ENCODE results near the gene FBXL3.

DNA sequence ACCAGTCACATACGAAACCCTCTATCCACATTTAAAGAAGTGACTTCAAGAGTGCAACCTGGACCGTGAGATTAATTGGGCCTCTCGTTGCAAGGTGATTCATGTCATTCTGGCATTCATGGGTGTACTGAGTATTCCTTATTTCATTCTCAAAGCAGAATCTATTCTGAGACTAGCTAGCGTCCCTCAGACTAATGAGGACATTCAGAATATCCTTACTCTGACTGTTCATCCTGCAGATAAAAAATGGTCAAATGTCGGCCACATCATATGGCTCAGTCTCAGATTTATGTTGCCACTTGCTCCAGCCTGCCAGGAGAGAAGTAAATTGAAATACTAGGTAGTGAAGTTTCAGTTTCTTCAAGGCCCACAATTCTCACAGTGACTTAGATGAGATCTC, 71.3 kb downstream of the FBXL3 start:
- TF ChIP-seq EZH2 (IDR thresholded peaks at IDR 0.05) (no peak), CTCF (IDR thresholded peaks at IDR 0.05) (no peak)

Measured in neural progenitor cell (in vitro differentiated cells).